ENCODE data around the gene GNB1. TPM values are rescaled to one million over a fixed set of nuclear protein-coding genes. Genes with fewer than 3 reads are reported as not detected.
A peak's percentile ranks its signal among the peaks of the same experiment; 100 is the strongest.
"Not testable (repeated sequence)": the region's sequence is repeated elsewhere in the genome, so short reads cannot be mapped to it uniquely, and the experiment has no call there.

GNB1 gene
- total RNA-seq, 1 donor from 2014 or later, result 427 TPM

- peaks cover 35% of the 10 kb centered on the region for H3K4me1 Mint-ChIP-seq (ENCODE audit: unreplicated experiment)
- peaks cover 14% of the 10 kb centered on the region for H3K36me3 Mint-ChIP-seq (ENCODE audit: low read depth, unreplicated experiment)
- TF ChIP-seq, protein P1, sequence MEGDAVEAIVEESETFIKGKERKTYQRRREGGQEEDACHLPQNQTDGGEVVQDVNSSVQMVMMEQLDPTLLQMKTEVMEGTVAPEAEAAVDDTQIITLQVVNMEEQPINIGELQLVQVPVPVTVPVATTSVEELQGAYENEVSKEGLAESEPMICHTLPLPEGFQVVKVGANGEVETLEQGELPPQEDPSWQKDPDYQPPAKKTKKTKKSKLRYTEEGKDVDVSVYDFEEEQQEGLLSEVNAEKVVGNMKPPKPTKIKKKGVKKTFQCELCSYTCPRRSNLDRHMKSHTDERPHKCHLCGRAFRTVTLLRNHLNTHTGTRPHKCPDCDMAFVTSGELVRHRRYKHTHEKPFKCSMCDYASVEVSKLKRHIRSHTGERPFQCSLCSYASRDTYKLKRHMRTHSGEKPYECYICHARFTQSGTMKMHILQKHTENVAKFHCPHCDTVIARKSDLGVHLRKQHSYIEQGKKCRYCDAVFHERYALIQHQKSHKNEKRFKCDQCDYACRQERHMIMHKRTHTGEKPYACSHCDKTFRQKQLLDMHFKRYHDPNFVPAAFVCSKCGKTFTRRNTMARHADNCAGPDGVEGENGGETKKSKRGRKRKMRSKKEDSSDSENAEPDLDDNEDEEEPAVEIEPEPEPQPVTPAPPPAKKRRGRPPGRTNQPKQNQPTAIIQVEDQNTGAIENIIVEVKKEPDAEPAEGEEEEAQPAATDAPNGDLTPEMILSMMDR (IDR thresholded peaks at IDR 0.05; ENCODE audit: unreplicated experiment), result no peak
- H3K27ac Mint-ChIP-seq (ENCODE audit: unreplicated experiment), result peak overlapping the region; percentile 74
- no peak overlapping the region for H3K4me3 Mint-ChIP-seq (ENCODE audit: unreplicated experiment)
- H3K27me3 Mint-ChIP-seq (ENCODE audit: unreplicated experiment), result no peaks in the 10 kb centered on the region
- peak; percentile 32 for DNase-seq (ENCODE audit: low spot score)
- no peaks in the 10 kb centered on the region for H3K9me3 Mint-ChIP-seq (ENCODE audit: unreplicated experiment)
These were observed 32.4 kb downstream of the GNB1 start for GRCh38 chr1:1858382-1859086.

- Mint-ChIP-seq H3K27me3 (ENCODE audit: unreplicated experiment) (peaks cover 1% of the 10 kb centered on the region), H3K27ac (ENCODE audit: unreplicated experiment) (no peak overlapping the region), H3K4me3 (ENCODE audit: unreplicated experiment) (no peak overlapping the region), H3K36me3 (ENCODE audit: low read depth, unreplicated experiment) (peaks cover 8% of the 10 kb centered on the region), H3K4me1 (ENCODE audit: unreplicated experiment) (peaks cover 32% of the 10 kb centered on the region), H3K9me3 (ENCODE audit: unreplicated experiment) (no peaks in the 10 kb centered on the region)
- TF ChIP-seq, protein P1 (IDR thresholded peaks at IDR 0.05; ENCODE audit: unreplicated experiment), result no peak
- DNase-seq (ENCODE audit: low spot score), result no peak
These were observed 33.7 kb downstream of the GNB1 start for GRCh38 chr1:1857096-1857703.

GRCh38 chr1:1856161-1856560, 34.7 kb downstream of the GNB1 start:
- H3K4me1 Mint-ChIP-seq (ENCODE audit: unreplicated experiment), result peaks cover 32% of the 10 kb centered on the region
- H3K27me3 Mint-ChIP-seq (ENCODE audit: unreplicated experiment); H3K9me3 Mint-ChIP-seq (ENCODE audit: unreplicated experiment); H3K36me3 Mint-ChIP-seq (ENCODE audit: low read depth, unreplicated experiment); DNase-seq (ENCODE audit: low spot score); H3K27ac Mint-ChIP-seq (ENCODE audit: unreplicated experiment); H3K4me3 Mint-ChIP-seq (ENCODE audit: unreplicated experiment): not testable (repeated sequence)

GRCh38 chr1:1853593-1854257, 37.2 kb downstream of the GNB1 start:
- Mint-ChIP-seq H3K4me1 (ENCODE audit: unreplicated experiment) (peaks cover 19% of the 10 kb centered on the region), H3K9me3 (ENCODE audit: unreplicated experiment) (no peaks in the 10 kb centered on the region), H3K36me3 (ENCODE audit: low read depth, unreplicated experiment) (peaks cover 16% of the 10 kb centered on the region), H3K4me3 (ENCODE audit: unreplicated experiment) (peak overlapping the region; percentile 6), H3K27me3 (ENCODE audit: unreplicated experiment) (peaks cover 1% of the 10 kb centered on the region), H3K27ac (ENCODE audit: unreplicated experiment) (peak overlapping the region; percentile 12)
- DNase-seq (ENCODE audit: low spot score), result no peak
- TF ChIP-seq, protein P1 (IDR thresholded peaks at IDR 0.05; ENCODE audit: unreplicated experiment), result no peak

GRCh38 chr1:1852619-1853414, 38.1 kb downstream of the GNB1 start:
- H3K27ac Mint-ChIP-seq (ENCODE audit: unreplicated experiment), result peak overlapping the region; percentile 12
- H3K4me1 Mint-ChIP-seq (ENCODE audit: unreplicated experiment), result peaks cover 12% of the 10 kb centered on the region
- H3K9me3 Mint-ChIP-seq (ENCODE audit: unreplicated experiment), result no peaks in the 10 kb centered on the region
- H3K27me3 Mint-ChIP-seq (ENCODE audit: unreplicated experiment), result peaks cover 1% of the 10 kb centered on the region
- H3K36me3 Mint-ChIP-seq (ENCODE audit: low read depth, unreplicated experiment), result peaks cover 16% of the 10 kb centered on the region
- peak overlapping the region; percentile 1 for H3K4me3 Mint-ChIP-seq (ENCODE audit: unreplicated experiment)
- TF ChIP-seq, protein P1 (IDR thresholded peaks at IDR 0.05; ENCODE audit: unreplicated experiment), result no peak
- DNase-seq (ENCODE audit: low spot score), result no peak

Data from endothelial cell (in vitro differentiated cells).